ENCODE data around the gene ZNF799. TPM values are rescaled to one million over a fixed set of nuclear protein-coding genes. Genes with fewer than 3 reads are reported as not detected.

ZNF799 gene
- total and polyA plus RNA-seq, 2 of the 4 experiments (the other 2 are of a cell fraction) = 0.79 to 3.4 TPM

- H3K18ac ChIP-seq (ENCODE audit: low read depth, low read length) = no peak overlapping the region
- H4K5ac ChIP-seq (ENCODE audit: low read depth, low read length) = no peak overlapping the region
- no peak overlapping the region for H3K27ac ChIP-seq (ENCODE audit: insufficient read depth, low read length)
- no peak overlapping the region for H2BK20ac ChIP-seq (ENCODE audit: low read depth, low read length)
- no TSS peak for BruUV-seq (replicated peaks)
- in situ Hi-C loops (cut with MboI; ENCODE audit: low sequenced_read_pairs) (no loop called here), dilution Hi-C loops (cut with HindIII; ENCODE audit: low sequenced_read_pairs, unreplicated experiment) (no loop called here), intact Hi-C loops (cut with micrococcal nuclease) (no loop called here)
- H3K27me3 ChIP-seq (ENCODE audit: control insufficient read depth, insufficient read depth, low read length) = no peaks in the 10 kb centered on the region
- ChIA-PET POLR2A (ENCODE audit: unreplicated experiment) (no interaction called here), CTCF (interaction anchor here (0.5 to 1.3 kb wide), 2 partner anchors 12 to 471 kb away, joined by 3 to 10 read pairs; partner anchors contain the start of gene ZNF442)
- H3K23ac ChIP-seq (ENCODE audit: low read depth, low read length) = no peak overlapping the region
- H2BK5ac ChIP-seq (ENCODE audit: low read depth, low read length, poor library complexity, severe bottlenecking) = no peak overlapping the region
- H3K4me3 ChIP-seq (ENCODE audit: insufficient read depth, low read depth, low read length) = no peak overlapping the region
- ATAC-seq (ENCODE audit: low read depth) (no peak), DNase-seq (no peak)
- H4K8ac ChIP-seq (ENCODE audit: low read depth in 2 of 2, low read length in 2 of 2) = no peak overlapping the region
- no peaks in the 10 kb centered on the region for H3K4me1 ChIP-seq (ENCODE audit: control insufficient read depth, insufficient read depth, low read length)
- peaks cover 19% of the 10 kb centered on the region for H3K36me3 ChIP-seq (ENCODE audit: control insufficient read depth, insufficient read depth, low read length)
- H3K9me1 ChIP-seq (ENCODE audit: insufficient read depth, low read length) = no peaks in the 10 kb centered on the region
- H3K4ac ChIP-seq (ENCODE audit: low read depth, low read length) = no peak overlapping the region
- H3K14ac ChIP-seq (replicated peaks; ENCODE audit: low read depth, low read length) = no peak overlapping the region
- no peaks in the 10 kb centered on the region for H4K20me1 ChIP-seq (ENCODE audit: insufficient read depth, low read length)
- H4K91ac ChIP-seq (ENCODE audit: insufficient read depth, low read depth, low read length) = no peak overlapping the region
- H3K56ac ChIP-seq (ENCODE audit: extremely low read depth, insufficient read depth, low read length) = no peak overlapping the region
- H3K4me2 ChIP-seq (ENCODE audit: low read depth, low read length) = no peak overlapping the region
- H3K79me1 ChIP-seq (ENCODE audit: low read depth in 1 of 2, low read length in 2 of 2) = no peaks in the 10 kb centered on the region
- H2AK9ac ChIP-seq (replicated peaks; ENCODE audit: low read depth, low read length, poor library complexity) = no peak overlapping the region
- no peak overlapping the region for H3K9ac ChIP-seq (ENCODE audit: low read depth, low read length)
- H3K9me3 ChIP-seq (ENCODE audit: control insufficient read depth, insufficient read depth, low read length) = peaks cover 50% of the 10 kb centered on the region
- WGBS, 2 experiments (ENCODE audit: extremely low coverage in 2 of 2, insufficient read length in 1 of 2) = no CpG with 5 or more reads among the region's 4 CpGs
- no peak overlapping the region for H2AFZ ChIP-seq (replicated peaks; ENCODE audit: low read length, poor library complexity)
- no peak overlapping the region for H2BK120ac ChIP-seq (ENCODE audit: low read depth, low read length)
- TF ChIP-seq ELK1 (IDR thresholded peaks at IDR 0.05; ENCODE audit: borderline replicate concordance, low read depth, low read length) (no peak), POLR2A (IDR thresholded peaks at IDR 0.05; ENCODE audit: low read depth, low read length) (no peak), RCOR1 (IDR thresholded peaks at IDR 0.05; ENCODE audit: insufficient replicate concordance, low read length) (no peak), CEBPB (IDR thresholded peaks at IDR 0.05; ENCODE audit: low read depth, low read length) (no peak), MAZ (IDR thresholded peaks at IDR 0.05; ENCODE audit: borderline replicate concordance, low read depth, low read length) (no peak), CHD1 (IDR thresholded peaks at IDR 0.05; ENCODE audit: low read depth, low read length) (no peak), FOS (IDR thresholded peaks at IDR 0.05; ENCODE audit: low read depth, low read length) (no peak), MAFK (IDR thresholded peaks at IDR 0.05; ENCODE audit: low read depth, low read length) (peak; percentile 36; the same call in 1 of the 2 replicates)
- no peak overlapping the region for H2AK5ac ChIP-seq (ENCODE audit: low read depth, low read length)
- no peak overlapping the region for H2BK15ac ChIP-seq (ENCODE audit: low read depth, low read length)
Observed at GRCh38 chr19:12353375-12353774, 47.7 kb downstream of the ZNF799 start.

All from IMR-90 (cell line).